Measurements from ENCODE around the gene TMEM272. TPM values are rescaled to one million over a fixed set of nuclear protein-coding genes. Genes with fewer than 3 reads are reported as not detected.

The TMEM272 gene
- polyA plus RNA-seq, 1 of the 3 experiments (the other 2 are of a cell fraction) = not detected

GRCh38 chr13:51832471-51833152 lies 12.4 kb downstream of the TMEM272 start:
- POLR2A ChIA-PET = no interaction called here
- Histone ChIP-seq H3K9ac (no peak overlapping the region), H3K36me3 (replicated peaks in 1 of 2; ENCODE audit: control insufficient read depth in 1 of 2, insufficient read depth in 2 of 2, low read length in 1 of 2) (no peaks in the 10 kb centered on the region), H3K4me3 (ENCODE audit: low read depth in 2 of 2, low read length in 1 of 2) (no peak overlapping the region), H3K79me2 (ENCODE audit: insufficient read depth) (no peaks in the 10 kb centered on the region), H2AFZ (ENCODE audit: low read depth) (no peak overlapping the region), H3K27me3 (ENCODE audit: insufficient read depth) (no peaks in the 10 kb centered on the region; the same call in none of the 2 replicates), H4K20me1 (ENCODE audit: insufficient read depth) (no peaks in the 10 kb centered on the region), H3F3A (replicated peaks; ENCODE audit: insufficient read depth) (no peaks in the 10 kb centered on the region), H3K4me1 (ENCODE audit: control insufficient read depth in 1 of 2, insufficient read depth in 2 of 2, low read depth in 1 of 2, low read length in 1 of 2) (peaks cover 0 to 3% of the 10 kb centered on the region in 2 experiments; a peak in 1 of 4 replicates), H3K9me2 (no peaks in the 10 kb centered on the region), H3K9me3 (no peaks in the 10 kb centered on the region), H3K27ac (ENCODE audit: low read depth in 2 of 2, low read length in 1 of 2) (no peak overlapping the region), H3K4me2 (no peak overlapping the region)
- TF ChIP-seq SMC3 (IDR thresholded peaks at IDR 0.05; ENCODE audit: low read depth, low read length) (peak; percentile 48; the same call in 1 of the 2 replicates), FOSL2 (IDR thresholded peaks at IDR 0.05; ENCODE audit: borderline replicate concordance, low read depth) (no peak), MAX (IDR thresholded peaks at IDR 0.05; ENCODE audit: low read depth) (no peak), TEAD4 (IDR thresholded peaks at IDR 0.05; ENCODE audit: borderline replicate concordance, insufficient read depth) (no peak), USF1 (IDR thresholded peaks at IDR 0.05; ENCODE audit: borderline replicate concordance, low read depth) (no peak), CTCF (IDR thresholded peaks at IDR 0.05) (peak; percentile 35), RFX5 (IDR thresholded peaks at IDR 0.05; ENCODE audit: low read length) (no peak), RAD21 (IDR thresholded peaks at IDR 0.05; ENCODE audit: low read length) (peak; percentile 67)
- DNase-seq = peak; percentile 39
- WGBS (ENCODE audit: low lambda C conversion rate) = 57% methylated on average over 6 of the region's 6 CpGs
- CTCF ChIA-PET = interaction anchor here (1.0 to 7.2 kb wide), 6 partner anchors 10 to 707 kb away, joined by 3 to 36 read pairs (median 5); partner anchors contain the start of genes NEK5 and TMEM272

- no peak overlapping the region for H3K9ac ChIP-seq
- H3K4me2 ChIP-seq = no peak overlapping the region
- no peak overlapping the region for H2AFZ ChIP-seq (ENCODE audit: low read depth)
- no peak overlapping the region for H3K27ac ChIP-seq (ENCODE audit: low read depth in 2 of 2, low read length in 1 of 2)
- no peaks in the 10 kb centered on the region for H4K20me1 ChIP-seq (ENCODE audit: insufficient read depth)
- 80% methylated on average over 1 of the region's 5 CpGs for WGBS (ENCODE audit: low lambda C conversion rate)
- no peaks in the 10 kb centered on the region for H3K79me2 ChIP-seq (ENCODE audit: insufficient read depth)
- H3K36me3 ChIP-seq (replicated peaks in 1 of 2; ENCODE audit: control insufficient read depth in 1 of 2, insufficient read depth in 2 of 2, low read length in 1 of 2) = no peaks in the 10 kb centered on the region
- H3K4me3 ChIP-seq (ENCODE audit: low read depth in 2 of 2, low read length in 1 of 2) = no peak overlapping the region
- H3F3A ChIP-seq (replicated peaks; ENCODE audit: insufficient read depth) = no peaks in the 10 kb centered on the region
- no peaks in the 10 kb centered on the region; the same call in none of the 2 replicates for H3K27me3 ChIP-seq (ENCODE audit: insufficient read depth)
- H3K9me2 ChIP-seq = no peaks in the 10 kb centered on the region
- TF ChIP-seq JUND (IDR thresholded peaks at IDR 0.05) (no peak), RCOR1 (IDR thresholded peaks at IDR 0.05; ENCODE audit: low read length) (no peak), RFX5 (IDR thresholded peaks at IDR 0.05; ENCODE audit: low read length) (no peak), EZH2phosphoT487 (IDR thresholded peaks at IDR 0.05; ENCODE audit: borderline replicate concordance, low read depth) (no peak), MAX (IDR thresholded peaks at IDR 0.05; ENCODE audit: low read depth) (no peak), TEAD4 (IDR thresholded peaks at IDR 0.05; ENCODE audit: borderline replicate concordance, insufficient read depth) (no peak), MXI1 (IDR thresholded peaks at IDR 0.05; ENCODE audit: low read depth, low read length) (no peak), ELF1 (IDR thresholded peaks at IDR 0.05) (no peak), NRF1 (IDR thresholded peaks at IDR 0.05; ENCODE audit: low read depth, low read length) (no peak), USF1 (IDR thresholded peaks at IDR 0.05; ENCODE audit: borderline replicate concordance, low read depth) (no peak), FOXJ3 (CRISPR knock-in tag; IDR thresholded peaks at IDR 0.05) (no peak), NFIC (IDR thresholded peaks at IDR 0.05; ENCODE audit: borderline replicate concordance) (no peak), PBX3 (IDR thresholded peaks at IDR 0.05) (no peak), SIN3A (IDR thresholded peaks at IDR 0.05; ENCODE audit: borderline replicate concordance, low read depth, low read length) (no peak), MEF2A (IDR thresholded peaks at IDR 0.05; ENCODE audit: borderline replicate concordance, low read depth) (no peak), EP300 (IDR thresholded peaks at IDR 0.05; ENCODE audit: borderline replicate concordance in 1 of 2, low read depth in 1 of 2, low read length in 1 of 2) (no peak)
- no peak for DNase-seq
- no peaks in the 10 kb centered on the region for H3K9me3 ChIP-seq
- ChIA-PET POLR2A (no interaction called here), CTCF (interaction anchor here (0.6 to 7.2 kb wide), 6 partner anchors 11 to 706 kb away, joined by 3 to 36 read pairs (median 4); partner anchors contain the start of genes NEK5 and TMEM272)
- H3K4me1 ChIP-seq (ENCODE audit: control insufficient read depth in 1 of 2, insufficient read depth in 2 of 2, low read depth in 1 of 2, low read length in 1 of 2) = peaks cover 0 to 13% of the 10 kb centered on the region in 2 experiments; a peak in 1 of 4 replicates
These were observed 13.5 kb downstream of the TMEM272 start for GRCh38 chr13:51831519-51831918.

Measured in SK-N-SH (cell line).